D721Med (cell line): ENCODE results near the gene MAN2A1.

Source experiments
- DNase-seq: peaks from one replicate; pipeline ENCODE4 v3.0.0; 2011; ENCODE audit warnings: low spot score; ENCODE audit not compliant: insufficient read length
- FAIRE-seq: peaks from 2 replicates; lab custom pipeline; 2011; peaks lifted over from hg19 to GRCh38; lab: Jason Lieb, UNC
- TF ChIP-seq, protein P1 (sequence below): IDR thresholded peaks from 2 replicates; pipeline ENCODE4 v1.5.1; 2012; ENCODE audit warnings: mild to moderate bottlenecking, control low read depth; ENCODE audit not compliant: insufficient read depth; ENCODE audit errors: missing control alignments

Gene MAN2A1

DNA sequence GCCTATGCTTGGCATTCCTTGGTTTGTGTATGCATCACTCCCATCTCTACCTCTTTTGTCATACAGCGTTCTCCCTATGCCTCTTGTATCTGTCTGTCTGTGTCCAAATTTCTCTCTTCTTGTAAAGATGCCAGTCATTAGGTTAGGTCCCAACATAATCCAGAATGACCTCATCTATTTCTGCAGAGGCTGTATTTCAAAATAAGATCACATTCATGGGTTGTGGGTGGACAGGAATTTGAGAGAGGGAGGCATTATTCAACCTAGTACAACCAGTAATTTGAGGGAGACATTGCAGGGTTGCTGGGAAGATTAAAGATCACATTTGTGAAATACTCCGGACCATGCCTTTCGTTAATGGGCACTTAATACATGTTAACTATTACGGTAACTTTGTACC, 155.0 kb downstream of the MAN2A1 start:
- FAIRE-seq (no peak), DNase-seq (no peak)
- TF ChIP-seq, protein P1, sequence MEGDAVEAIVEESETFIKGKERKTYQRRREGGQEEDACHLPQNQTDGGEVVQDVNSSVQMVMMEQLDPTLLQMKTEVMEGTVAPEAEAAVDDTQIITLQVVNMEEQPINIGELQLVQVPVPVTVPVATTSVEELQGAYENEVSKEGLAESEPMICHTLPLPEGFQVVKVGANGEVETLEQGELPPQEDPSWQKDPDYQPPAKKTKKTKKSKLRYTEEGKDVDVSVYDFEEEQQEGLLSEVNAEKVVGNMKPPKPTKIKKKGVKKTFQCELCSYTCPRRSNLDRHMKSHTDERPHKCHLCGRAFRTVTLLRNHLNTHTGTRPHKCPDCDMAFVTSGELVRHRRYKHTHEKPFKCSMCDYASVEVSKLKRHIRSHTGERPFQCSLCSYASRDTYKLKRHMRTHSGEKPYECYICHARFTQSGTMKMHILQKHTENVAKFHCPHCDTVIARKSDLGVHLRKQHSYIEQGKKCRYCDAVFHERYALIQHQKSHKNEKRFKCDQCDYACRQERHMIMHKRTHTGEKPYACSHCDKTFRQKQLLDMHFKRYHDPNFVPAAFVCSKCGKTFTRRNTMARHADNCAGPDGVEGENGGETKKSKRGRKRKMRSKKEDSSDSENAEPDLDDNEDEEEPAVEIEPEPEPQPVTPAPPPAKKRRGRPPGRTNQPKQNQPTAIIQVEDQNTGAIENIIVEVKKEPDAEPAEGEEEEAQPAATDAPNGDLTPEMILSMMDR, result no peak

DNA sequence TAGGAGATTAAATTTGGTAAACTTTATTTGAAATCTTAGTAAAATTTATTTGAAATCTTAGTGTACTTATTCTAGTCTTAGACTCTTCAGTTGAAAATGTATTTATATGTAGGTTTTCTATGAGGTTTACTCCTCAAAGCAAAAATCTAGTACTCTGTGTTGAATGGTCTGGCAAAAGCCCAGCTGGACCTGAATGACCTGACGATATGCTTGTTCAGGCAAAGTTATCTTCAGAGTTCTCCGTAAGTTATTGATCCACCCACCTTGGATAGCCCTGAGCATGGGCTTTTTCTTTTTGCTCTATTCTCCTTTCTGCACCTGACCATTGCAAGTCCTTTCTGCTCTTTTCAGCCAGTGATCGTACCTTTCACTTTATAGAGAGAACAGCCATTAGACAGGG, 158.4 kb downstream of the MAN2A1 start:
- TF ChIP-seq, protein P1, result no peak
- no peak for DNase-seq
- FAIRE-seq, result no peak

DNA sequence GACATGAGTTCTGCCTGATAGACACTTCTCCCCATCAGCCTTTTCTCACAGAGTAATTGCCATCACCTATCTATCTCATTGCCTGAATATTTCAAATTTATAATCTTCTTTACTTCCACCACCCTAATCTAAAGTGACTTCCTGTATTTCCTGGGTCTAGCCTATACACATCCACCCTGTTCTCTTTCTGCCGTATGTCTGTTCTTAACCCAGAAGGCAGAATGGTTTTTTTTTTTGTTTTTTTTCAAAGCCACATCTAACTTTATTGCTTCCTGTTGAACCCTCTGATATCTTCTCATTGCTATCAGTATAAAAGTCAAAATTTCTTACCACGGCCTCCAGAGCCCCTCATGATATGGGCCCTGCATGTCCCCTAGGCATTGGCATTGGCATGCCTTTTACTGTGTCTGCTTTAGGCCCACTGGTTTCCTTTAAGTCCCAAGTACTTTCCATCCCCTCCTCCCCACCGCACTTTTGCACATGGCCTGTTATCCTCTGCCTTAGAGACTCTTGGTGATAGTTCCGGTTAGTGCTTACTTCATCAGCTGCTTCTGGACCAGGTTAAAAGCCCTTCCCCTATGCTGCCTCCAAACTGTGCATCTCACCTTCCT, 159.9 kb downstream of the MAN2A1 start:
- no peak for FAIRE-seq
- no peak for DNase-seq

DNA sequence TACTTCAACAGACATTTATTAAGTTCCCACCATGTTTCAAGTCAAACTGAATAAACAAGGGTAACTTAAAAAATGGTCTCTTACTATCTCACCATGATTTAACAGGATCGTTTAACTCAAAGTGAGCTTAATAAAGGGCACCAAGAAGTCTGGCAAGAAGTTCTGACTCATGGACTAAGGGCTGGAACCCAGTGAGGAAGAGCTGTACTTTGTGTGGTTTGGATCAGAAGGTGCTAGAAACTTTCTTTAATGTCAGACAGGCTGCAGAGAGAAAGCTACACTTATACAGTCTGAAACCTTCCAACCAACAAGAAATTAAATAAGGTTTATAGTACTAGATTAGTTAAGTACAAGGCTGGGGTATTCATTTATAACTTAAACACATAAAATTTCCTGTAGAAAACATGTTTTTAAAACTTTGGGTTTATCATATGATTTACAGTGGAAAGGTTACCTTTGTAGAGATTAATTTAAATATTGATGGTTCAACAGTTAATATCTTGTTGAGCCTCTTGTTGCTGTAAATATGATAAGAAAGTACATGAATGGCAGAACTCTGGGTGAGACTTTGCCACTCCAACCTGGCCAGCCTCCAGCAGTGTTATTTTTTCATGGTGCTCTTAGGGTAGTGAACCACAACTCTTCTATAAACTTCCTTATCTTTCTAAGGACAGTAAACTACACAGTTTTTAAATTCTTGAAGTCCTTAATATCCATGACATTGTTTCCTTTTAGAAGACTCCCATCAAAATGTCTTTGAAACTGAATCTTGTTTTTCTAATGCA, 162.8 kb downstream of the MAN2A1 start:
- TF ChIP-seq, protein P1, result no peak
- no peak for DNase-seq
- FAIRE-seq, result no peak

More for the DNA sequence above, 159.9 kb downstream of the MAN2A1 start:
- TF ChIP-seq, protein P1, result no peak

DNA sequence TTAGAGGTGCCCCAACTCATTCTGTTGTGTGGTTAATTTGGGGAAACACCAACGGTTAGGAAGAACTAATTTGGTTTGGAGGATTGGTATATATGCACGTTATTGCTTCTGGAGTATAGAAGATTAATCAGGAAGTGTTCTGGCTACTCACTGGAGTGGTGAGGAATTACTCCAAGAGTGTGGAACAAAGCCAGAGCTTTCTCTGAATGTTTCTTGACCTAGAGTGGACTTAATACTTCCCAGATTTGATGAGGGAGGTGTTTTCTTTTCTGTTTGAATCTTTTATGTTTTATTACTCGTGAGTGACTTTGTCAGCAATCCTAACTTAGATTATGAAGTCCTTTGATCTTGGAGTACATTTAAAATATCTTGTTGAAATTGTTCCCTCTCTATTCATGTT, 163.7 kb downstream of the MAN2A1 start:
- TF ChIP-seq, protein P1, result no peak
- DNase-seq, result no peak
- no peak for FAIRE-seq

DNA sequence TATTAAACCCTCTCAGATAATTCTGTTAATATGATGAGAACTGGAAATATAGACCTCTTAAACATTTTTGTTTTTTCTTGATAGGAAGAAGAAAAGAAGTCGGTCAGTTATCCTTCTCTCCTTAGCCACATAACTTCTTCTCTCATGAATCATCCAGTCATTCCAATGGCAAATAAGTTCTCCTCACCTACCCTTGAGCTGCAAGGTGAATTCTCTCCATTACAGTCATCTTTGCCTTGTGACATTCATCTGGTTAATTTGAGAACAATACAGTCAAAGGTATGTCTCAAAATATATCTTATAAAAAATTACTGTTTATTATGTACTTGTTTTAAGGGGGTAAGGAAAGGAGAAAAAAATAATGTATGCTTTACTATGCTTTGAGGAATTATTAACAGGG, 165.3 kb downstream of the MAN2A1 start:
- FAIRE-seq (no peak), DNase-seq (no peak)
- TF ChIP-seq, protein P1, result no peak
